ENCODE results near the gene TRAF7. TPM values are rescaled to one million over a fixed set of nuclear protein-coding genes. Genes with fewer than 3 reads are reported as not detected.

The TRAF7 gene
- total RNA-seq, 4 donors from 2014 or later: 19.1 to 45.0 (median 31.1) TPM

GRCh38 chr16:2195322-2196161 lies 40.0 kb downstream of the TRAF7 start:
- TF ChIP-seq, protein P1, sequence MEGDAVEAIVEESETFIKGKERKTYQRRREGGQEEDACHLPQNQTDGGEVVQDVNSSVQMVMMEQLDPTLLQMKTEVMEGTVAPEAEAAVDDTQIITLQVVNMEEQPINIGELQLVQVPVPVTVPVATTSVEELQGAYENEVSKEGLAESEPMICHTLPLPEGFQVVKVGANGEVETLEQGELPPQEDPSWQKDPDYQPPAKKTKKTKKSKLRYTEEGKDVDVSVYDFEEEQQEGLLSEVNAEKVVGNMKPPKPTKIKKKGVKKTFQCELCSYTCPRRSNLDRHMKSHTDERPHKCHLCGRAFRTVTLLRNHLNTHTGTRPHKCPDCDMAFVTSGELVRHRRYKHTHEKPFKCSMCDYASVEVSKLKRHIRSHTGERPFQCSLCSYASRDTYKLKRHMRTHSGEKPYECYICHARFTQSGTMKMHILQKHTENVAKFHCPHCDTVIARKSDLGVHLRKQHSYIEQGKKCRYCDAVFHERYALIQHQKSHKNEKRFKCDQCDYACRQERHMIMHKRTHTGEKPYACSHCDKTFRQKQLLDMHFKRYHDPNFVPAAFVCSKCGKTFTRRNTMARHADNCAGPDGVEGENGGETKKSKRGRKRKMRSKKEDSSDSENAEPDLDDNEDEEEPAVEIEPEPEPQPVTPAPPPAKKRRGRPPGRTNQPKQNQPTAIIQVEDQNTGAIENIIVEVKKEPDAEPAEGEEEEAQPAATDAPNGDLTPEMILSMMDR (IDR thresholded peaks at IDR 0.05; ENCODE audit: low read depth): no peak

DNA sequence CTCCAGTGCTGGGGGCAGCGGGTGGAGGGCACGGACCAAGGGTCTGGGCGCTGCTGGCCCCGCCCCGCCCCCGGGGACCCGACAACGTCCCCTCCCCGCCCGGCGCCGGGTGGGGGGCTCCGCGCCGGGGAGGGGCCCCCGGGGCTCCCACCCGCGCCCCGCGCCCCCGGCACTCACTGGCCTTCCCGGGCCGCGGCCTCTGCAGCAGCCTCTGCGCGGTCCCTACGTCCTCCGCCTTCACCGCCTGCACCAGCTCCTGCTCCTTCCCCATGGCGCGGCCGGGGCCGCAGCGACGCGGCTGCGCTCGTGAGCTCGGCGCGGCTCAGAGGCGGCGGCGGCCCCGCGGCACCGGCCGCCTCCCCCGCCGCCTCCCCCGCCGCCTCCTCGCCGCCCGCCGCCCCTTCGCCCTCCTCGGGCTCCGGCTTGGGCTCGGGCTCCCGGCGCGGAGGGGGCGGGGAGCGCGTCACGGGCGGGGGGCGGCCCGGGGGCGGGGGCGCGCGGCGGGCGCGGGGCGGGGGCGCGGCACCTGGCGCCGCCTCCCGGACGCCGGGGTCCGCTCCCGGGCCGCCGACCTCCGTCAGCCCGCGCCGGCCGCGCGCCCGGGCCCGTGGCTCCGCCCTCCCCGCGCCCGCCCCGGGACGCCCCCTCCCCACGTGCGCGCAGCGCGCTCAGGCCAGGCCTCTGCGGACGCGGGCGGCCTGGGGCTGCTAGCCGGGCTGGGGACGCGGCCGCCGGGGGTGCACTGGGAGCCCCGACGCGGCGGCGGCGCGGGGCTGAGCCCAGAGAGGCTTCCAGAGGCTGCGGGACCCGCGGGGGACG lies 40.8 kb downstream of the TRAF7 start, which contains the start of gene CASKIN1:
Gene CASKIN1, minus strand, starts transcription at position 444 of the 819 bp plus-strand sequence. Its CDS starts 173 bp downstream, at position 271.
- TF ChIP-seq, protein P1 (IDR thresholded peaks at IDR 0.05; ENCODE audit: low read depth): no peak

DNA sequence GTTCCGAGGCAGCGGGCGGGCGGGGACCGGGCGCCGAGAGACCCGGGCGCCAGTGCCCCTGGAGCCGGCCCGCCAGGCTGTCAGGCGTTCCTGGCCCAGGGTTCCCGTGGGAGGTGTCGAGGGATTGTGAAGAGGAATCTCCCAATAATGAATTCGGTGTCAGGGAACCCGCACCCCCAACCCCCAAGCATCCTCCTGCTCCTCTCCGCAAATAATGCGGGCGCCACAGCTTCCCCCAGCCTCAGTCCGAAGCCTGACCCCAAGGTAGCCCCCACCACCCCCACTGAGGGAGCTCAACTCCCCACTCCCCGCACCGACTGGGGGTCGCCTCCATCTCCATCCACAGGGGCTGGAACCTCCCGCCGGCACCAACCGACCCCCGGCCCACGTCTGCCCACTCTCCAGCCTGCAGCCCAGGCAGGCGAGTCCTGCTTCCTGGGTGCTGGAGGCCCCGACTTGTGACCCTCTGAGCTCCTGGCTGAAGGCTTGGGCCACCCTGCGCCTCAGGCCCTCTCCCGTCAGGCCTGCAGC lies 41.5 kb downstream of the TRAF7 start:
- TF ChIP-seq, protein P1 (IDR thresholded peaks at IDR 0.05; ENCODE audit: low read depth): no peak

DNA sequence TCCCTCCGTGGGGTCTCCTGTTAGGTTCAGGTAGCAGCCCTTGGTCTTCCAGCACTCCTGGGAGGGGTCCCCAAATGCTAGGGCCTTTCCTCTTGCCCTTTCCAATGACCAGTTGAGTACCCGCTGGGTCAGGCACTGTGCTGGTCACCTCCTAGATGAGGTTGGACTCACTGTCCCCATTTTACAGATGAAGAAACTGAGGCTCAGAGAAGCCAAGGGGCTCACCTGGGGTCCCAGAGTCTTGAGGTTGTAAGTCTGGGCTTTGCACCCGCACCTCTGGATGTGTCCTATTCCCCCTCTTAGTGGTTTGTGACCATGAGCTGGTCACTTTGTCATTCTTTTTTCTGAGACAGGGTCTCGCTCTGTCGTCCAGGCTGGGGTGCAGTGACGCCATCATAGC lies 42.2 kb downstream of the TRAF7 start:
- TF ChIP-seq, protein P1 (IDR thresholded peaks at IDR 0.05; ENCODE audit: low read depth): no peak

- TF ChIP-seq, protein P1 (IDR thresholded peaks at IDR 0.05; ENCODE audit: low read depth): no peak
Measured at GRCh38 chr16:2198283-2198682, 42.7 kb downstream of the TRAF7 start.

DNA sequence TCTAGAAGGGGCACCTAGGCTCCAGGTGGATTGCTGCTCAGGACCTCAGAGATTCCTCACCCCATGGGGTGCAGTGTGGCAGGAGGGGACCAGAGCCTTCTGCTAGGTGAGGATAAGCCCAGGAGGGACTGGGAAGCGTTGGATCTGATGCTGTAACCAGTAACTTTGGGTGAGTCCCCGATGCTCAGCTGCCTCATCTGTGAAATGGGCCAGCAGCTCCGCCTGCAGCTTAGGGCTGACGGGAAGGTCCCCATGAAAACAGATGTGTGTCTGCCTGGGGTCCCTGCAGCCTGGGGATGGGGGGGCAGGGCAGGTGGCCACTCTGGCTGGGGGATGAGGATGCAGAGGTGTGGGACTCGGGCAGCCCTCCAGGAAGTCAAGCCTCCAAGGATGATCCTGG lies 43.5 kb downstream of the TRAF7 start:
- TF ChIP-seq, protein P1 (IDR thresholded peaks at IDR 0.05; ENCODE audit: low read depth): no peak

Data from subcutaneous adipose tissue (tissue), 4 donors.